Activated CD8-positive, alpha-beta memory T cell treated with anti-CD3 and anti-CD28 coated beads, Interleukin-2, amount 50 U/mL, for 1 hour (primary cell): ENCODE measurements around the gene RABGAP1L.
"Not testable (repeated sequence)": the region's sequence is repeated elsewhere in the genome, so short reads cannot be mapped to it uniquely, and the experiment has no call there.

Source experiments
- DNase-seq: peaks from one replicate; pipeline ENCODE4 v3.0.0-alpha.2; 2020; ENCODE audit errors: extremely low read depth

The RABGAP1L gene

DNA sequence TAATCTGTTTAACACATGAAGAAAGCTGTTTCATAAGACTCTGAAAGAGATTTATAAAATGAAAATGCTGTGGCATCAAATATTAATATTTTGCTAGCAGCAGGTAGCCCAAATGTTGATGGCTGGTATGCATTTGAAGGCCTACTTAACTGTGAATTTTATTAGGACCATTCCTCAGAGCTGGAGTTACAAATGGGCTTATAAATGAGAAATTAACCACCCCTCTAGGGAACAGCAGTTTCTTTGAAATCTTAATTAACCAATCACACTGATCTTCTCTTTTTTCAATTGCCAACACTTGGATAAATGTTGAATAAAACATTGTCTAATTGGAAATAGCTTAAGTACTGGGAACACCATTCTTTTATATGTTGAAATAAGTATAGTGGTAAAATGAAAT is 418.4 kb downstream of the RABGAP1L start:
- no peak for DNase-seq

DNA sequence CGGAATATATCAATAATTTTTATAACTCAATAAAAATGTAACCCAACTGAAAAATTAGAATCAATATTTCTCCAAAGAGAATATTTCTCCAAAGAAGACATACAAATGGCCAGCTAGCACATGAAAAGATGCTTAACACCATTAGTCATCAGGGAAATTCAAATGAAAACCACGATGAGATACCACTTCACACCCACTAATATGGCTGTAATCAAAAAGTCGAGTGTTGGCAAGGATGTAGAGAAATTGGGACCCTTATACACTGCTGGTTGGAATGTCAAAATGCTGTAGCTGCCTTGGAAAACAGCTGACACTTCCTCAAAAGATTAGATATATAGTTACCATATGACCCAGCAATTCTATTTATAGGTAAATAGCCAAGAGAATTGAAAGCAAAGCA is 421.5 kb downstream of the RABGAP1L start:
- DNase-seq: no peak

DNA sequence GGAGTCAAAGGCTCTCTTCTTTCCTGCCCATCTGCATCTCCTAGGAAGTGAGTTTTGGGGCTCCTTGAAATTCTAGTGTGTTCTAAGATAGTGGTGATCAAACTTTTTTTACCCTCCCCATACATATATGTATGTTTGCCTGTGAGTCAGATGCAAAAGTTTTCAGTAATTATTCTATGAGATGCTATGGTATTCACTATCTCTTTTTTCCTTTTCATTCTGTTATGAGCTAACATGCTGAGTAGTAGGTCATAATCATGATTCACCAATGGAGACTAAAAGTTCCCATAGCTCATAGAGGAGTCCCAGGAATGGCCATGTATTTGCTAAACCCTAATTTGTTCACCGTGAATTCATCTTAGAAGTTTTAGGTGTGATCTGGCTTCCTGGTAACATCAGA is 424.0 kb downstream of the RABGAP1L start:
- DNase-seq: no peak

DNA sequence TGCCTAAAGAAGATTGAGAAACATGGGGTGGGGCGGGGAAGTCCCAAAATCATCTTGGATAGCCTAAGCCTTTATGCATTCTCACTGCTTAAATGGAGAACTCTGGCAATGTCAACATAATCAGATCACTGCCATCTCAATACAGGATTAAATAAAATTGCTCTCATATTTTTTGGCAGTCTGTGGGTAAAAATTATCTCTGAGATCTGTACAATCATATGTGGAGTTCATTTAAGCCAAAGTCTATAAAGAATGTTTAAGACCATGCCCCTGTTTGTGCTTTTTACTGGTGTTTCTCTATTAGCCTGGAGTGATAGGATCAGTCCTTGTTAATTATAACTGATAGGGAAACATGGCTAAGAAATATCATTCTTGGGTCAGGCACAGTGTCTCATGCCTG is 424.8 kb downstream of the RABGAP1L start:
- no peak for DNase-seq

DNA sequence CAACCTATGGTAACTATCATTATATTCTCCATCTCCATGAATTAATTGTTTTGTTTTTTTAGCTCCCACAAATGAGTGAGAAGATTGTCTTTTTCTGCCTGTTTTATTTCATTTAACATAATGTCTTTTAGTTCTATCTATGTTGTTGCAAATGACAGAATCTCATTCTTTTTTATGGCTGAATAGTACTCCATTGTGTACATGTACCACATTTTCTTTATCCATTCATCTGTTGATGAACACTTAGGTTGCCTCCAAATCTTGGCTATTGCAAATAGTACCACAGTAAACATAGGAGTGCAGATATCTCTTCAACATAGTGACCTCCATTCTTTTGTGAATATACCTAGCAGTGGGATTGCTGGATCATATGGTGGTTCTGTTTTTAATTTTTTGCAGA is 429.3 kb downstream of the RABGAP1L start:
- DNase-seq: not testable (repeated sequence)

DNA sequence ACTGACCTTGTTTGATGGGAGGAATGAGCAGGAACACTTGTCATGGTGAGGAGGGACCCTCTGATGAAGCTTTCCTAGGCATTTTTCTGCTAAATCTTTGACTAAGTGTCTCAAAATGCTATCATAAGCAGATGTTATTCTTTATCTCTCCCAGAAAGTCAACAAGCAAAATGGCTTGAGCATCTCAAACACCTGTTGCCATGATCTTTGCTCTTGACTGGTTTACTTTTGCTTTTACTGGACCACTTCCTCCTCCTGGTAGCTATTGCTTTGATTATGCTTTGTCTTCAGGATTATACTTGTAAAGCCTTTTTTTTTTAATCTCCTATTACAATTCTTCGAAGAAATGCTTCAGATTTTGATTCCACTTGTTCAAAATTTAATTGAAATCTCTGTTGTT is 445.9 kb downstream of the RABGAP1L start:
- DNase-seq: no peak

DNA sequence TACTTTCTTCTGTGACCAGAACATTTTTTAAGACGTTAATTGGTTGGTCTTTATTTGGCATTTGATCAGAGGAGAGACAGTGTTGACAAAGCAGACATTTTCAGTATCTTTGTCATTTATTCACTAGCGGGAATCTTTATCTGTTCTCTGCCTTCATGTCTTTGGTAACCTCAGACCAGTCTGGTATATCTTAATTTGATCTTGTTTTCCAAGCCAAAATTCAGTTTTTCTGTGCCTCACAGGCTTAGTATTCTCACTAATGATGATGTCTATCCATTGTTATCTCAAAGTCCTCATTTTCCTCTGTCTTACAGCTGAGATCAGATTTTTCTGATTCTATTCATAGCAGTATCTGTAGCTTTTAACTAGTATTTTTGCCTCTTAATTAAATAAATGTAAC is 447.2 kb downstream of the RABGAP1L start:
- DNase-seq: no peak

DNA sequence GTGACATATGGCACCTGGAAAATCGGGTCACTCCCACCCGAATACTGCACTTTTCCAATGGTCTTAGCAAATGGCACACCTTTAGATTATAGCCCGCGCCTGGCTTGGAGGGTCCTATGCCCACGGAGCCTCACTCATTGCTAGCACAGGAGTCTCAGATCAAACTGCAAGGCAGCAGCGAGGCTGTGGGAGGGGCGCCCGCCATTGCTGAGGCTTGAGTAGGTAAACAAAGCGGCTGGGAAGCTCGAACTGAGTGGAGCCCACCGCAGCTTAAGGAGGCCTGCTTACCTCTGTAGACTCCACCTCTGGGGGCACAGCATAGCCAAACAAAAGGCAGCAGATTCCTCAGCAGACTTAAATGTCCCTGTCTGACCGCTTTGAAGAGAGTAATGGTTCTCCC is 458.6 kb downstream of the RABGAP1L start:
- not testable (repeated sequence) for DNase-seq

DNA sequence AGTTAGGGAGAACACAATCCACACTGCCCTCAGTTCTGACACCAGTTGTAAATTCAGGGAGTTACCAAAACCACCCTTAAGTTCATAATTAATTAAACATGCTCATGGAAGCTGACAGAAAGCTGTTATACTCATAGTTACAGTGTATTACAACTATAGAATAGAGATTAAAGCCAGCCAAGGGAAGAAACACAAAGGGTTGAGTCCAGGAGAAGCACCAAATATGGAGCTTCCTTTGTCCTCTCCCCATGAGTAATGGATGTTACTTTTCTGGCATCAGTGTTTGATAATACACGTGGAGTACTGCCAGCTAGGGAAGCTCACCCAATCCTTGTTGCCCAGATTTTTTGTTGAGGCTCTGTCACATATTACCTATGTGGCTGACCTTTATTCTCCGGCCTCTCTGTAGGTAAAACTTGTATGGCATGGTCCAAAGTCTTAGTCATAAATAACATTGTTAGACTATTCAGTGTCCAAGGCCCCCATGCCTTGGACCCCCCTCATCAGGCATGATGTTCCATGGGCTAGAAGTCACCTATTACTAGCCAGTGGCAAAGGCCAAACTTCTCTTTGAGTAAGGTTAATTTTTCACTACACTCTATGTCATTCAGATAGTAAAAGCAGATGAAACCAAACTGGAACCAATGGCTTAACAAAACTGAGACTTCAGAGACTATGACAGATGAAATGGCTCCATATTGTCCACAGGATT is 464.2 kb downstream of the RABGAP1L start:
- DNase-seq: no peak

DNA sequence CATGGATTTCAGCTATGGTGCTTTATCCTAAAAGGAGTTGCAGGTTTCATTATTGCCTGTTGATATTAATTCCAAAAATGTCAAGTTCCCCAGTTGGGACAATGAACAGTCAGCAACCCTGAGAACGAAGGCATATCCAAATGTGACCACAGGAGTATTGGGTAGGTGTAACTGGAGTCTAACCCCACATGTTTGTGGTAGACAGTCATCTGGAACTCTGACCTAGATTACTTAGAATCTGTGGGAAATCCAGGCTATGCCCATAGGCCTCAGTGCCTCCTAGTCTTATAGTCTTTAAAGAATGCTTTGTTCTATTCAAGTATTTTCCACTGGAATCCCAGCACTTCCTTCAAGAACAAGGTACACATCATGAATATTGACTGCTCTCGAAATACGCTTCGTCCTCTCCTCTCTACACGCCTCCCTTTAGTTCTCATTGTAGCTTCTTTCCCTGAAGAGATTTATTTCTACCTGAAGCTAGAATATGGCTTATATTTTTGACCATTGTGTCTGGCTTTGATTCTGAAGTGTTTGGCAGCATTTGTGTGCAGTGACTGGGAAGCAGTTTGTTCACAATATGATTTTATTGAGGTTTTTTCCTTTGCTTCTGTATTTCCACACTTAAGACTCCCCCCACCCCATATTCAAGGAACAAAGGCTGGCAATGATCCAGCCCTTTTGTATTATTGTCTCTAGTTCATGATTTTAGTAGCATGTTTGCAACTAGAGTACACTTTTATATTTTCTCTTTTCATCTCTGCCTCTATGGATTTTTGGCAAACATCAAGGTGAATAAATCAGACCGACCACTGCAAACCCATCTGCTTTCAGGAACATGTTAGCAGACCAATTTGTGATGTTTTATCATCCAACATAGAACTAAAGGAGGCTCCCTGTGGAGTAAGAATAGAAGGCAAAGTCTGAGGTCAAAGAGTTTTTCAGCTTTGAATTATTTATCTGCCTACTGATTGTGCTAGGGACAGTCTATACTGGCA is 467.0 kb downstream of the RABGAP1L start:
- DNase-seq: no peak

DNA sequence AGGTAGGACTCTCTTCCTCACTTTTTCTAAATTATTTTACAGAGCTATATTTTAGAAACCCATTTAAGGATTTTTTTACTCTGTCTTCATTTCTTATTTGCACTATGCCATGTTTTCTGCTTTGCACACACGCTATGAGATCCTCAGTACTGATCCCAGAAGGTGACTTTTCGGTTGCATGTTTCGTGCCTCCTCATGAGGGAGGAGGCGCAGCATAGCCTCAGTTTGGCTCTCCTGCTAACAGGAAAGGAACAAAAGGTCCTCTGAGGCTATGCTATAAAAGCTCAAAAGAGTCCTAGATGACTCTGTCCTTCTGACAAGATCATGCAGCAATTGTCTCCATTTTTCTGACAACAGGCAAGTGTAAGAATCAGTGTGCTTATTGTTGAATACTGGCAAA is 478.2 kb downstream of the RABGAP1L start:
- no peak for DNase-seq

DNA sequence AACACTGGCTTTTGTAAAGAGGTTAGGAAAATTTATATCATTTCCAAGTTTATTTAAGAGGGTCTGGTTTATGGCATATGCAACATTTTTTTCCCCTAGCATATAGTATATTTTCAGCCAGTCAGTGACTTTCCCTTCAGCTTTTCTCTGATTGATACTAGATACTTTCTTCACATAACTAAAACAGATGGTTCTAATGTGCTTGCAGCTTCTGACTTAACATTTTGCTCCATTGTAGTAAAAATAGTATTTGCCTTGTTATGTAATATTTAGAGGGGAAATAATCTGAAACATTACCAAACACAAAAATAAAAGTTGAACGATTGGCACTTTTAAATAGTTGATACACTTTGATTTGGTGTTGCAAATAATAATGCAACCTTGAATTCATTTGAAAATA is 480.1 kb downstream of the RABGAP1L start:
- no peak for DNase-seq

DNA sequence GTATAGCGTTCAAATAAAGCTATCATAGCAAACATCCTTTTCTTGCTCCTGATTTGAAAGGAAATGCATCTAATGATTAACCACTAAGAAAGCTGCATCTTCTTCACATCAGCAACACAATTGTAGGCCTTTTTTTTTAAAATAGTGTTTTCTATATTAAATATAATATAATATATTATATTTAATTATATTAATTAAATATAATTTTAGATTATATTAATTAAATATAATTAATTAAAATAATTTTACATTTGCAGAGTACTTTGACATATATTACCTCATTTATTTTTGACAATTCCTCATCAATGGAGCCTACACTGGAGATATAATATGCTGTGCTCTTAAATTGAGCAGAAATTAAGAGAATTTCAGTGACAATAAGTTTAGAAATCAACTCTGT is 481.5 kb downstream of the RABGAP1L start:
- no peak for DNase-seq

DNA sequence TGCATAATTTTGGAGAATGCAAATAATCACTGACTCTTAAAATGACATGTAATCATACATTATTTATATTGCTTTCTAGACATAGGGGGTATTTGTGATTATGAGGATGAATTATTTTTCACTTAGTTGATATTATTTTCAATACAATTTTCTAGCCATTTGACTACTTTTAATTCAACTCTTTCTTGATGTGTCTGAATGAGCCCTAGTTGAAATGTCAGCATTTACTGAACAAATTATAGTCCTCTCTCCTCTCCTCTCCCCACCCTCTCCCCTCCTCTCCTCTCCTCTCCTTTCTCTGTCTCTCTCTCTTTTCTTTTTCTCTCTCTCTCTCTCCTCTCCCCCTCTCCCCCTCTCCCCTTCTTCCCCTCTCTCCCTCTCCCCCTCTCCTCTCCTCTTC is 483.1 kb downstream of the RABGAP1L start:
- DNase-seq: no peak

DNA sequence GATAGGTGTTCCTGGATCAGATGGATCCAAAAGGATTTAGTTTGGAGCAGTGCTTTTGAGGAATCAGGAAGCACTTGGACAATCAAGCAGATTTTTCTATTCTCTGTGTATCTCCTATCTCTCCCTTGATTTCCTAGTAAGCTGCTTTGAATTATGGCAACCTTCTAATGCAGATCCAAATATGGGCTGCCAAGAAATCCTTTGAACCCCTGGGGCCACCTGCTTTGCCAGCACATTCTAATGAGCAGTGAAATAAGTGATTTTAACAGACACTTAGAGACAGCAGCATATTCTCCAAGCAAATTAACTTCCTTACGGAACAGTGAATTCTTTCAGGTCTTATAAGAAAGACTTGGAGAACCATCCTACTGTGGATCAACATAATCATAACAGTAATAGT is 483.9 kb downstream of the RABGAP1L start:
- no peak for DNase-seq

DNA sequence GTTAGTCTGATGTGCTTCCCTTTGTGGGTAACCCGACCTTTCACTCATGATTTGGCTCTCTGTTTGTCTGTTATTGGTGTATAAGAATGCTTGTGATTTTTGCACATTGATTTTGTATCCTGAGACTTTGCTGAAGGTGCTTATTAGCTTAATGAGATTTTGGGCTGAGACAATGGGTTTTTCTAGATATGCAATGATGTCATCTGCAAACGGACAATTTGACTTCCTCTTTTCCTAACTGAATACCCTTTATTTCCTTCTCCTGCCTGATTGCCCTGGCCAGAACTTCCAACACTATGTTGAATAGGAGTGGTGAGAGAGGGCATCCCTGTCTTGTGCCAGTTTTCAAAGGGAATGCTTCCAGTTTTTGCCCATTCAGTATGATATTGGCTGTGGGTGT is 490.3 kb downstream of the RABGAP1L start:
- not testable (repeated sequence) for DNase-seq

DNA sequence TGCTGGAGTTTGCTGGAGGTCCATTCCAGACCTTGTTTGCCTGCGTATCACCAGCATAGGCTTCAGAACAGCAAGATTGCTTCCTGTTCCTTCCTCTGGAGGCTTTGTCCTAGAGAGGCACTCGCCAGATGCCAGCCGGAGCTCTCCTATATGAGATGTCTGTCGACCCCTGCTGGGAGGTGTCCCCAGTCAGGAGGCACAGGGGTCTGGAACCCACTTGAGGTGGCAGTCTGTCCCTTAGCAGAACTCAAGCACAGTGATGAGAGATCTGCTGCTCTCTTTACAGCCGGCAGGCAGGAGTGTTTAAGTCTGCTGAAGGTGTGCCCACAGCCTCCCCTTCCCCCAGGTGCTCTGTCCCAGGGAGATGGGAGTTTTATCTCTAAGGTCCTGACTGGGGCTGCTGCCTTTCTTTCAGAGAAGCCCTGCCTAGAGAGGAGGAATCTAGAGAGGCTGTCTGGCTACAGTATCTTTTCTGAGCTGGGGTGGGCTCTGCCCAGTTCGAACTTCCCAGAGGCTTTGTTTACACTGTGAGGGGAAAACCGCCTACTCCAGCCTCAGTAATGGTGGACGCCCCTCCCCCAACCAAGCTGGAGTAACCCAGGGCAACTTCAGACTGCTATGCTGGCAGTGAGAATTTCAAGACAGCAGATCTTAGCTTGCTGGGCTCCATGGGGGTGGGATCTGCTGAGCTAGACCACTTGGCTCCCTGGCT is 493.4 kb downstream of the RABGAP1L start:
- no peak for DNase-seq

DNA sequence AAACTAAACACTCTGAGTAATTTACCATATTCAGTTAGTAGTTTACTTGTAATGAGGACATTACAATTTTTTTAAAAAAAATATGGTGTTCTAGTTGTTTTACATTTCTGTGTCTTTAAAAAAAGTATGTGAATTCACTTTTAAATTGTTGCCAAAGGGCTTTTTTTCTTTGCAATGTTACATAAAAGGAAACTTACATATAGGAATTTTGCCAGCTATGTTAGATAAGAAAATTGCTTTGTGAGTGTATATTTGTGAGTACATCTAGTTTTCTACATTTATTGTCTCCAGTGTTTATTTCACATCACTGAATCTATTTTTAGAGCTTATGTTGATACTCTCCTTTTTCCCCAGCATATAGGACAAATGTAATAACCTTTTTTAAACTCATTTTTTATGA is 495.2 kb downstream of the RABGAP1L start:
- no peak for DNase-seq

DNA sequence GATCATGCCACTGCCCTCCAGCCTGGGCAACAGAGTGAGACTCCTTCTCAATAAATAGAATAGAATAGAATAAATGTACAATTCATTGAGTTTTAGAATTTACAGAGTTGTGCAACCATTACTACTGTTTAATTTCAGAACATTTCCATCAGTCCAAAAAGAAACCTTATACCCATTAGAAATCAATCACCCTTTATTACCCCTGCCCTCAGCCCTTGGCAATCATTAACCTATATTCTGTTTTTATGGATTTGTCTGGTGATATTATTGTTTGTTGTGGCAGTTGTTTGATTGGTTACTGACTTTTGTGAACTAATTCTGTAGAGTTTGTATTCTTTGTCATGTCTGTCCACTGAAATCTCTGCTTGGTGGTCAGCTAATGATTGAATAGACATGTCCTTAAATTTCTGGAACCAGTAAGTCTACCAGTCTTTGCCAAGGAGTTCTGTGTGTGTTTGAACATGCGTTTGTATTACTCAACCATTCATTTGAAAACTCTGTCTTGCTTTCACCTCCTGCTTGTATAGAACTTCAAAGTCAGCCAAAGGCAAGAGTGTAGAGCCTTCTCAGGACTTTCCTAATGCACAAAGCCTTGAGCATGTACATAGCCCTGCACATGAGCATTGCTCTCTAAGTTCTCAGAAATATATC is 497.2 kb downstream of the RABGAP1L start:
- no peak for DNase-seq

DNA sequence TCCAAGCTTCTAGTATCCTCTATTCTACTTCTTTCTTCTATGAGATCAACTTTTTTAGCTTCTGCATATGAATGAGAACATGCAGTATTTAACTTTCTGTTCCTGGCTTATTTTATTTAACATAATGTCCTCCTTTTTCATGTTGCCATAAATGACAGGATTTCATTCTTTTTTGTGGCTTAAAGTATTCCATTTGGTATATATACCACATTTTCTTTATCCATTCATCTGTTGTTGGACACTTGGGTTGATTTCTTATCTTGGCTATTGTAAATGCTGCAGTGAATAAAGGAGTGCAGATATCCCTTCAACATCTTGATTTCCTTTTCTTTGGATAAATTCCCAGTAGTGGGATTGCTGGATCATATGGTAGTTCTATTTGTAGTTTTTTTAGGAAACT is 498.1 kb downstream of the RABGAP1L start:
- DNase-seq: no peak

DNA sequence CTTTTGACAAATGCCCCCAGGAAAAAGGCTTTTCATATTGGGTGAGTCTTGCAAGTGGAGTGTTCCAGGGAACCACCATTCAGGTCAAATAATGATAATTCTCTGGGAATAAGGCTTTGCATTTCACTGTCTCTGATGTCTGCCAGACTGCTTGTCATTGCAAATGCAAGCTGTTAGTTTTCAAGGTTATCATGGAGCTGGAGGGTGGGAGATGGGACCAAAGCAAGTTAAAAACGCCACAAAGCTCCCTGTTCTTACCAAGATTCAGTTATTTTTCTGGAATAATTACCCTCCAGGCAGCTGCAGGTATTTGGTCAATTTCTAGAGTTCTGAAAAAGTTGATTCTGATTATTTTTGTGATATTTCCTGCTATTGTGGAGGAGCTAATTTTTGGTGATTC is 498.6 kb downstream of the RABGAP1L start:
- DNase-seq: no peak

DNA sequence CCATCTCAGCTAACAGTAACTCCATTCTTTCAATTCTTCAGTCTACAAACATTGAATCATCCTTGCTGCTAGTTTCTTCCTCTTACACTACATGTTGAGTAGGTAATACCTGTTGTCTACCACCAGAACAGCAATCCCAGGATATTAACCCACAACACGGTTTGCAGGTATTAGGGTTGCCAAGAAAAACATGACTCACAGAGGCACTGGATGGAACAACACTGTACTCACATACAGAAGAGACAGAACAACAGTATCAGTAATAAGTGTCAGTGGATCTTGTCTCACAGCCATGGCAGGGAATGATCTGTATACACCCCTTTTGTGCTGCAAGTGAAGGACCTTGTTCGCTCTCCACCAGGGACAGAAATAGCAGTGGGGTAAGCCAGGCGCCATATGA is 500.5 kb downstream of the RABGAP1L start:
- DNase-seq: no peak
